ENCODE results near the gene CCNL1.

CCNL1 gene

DNA sequence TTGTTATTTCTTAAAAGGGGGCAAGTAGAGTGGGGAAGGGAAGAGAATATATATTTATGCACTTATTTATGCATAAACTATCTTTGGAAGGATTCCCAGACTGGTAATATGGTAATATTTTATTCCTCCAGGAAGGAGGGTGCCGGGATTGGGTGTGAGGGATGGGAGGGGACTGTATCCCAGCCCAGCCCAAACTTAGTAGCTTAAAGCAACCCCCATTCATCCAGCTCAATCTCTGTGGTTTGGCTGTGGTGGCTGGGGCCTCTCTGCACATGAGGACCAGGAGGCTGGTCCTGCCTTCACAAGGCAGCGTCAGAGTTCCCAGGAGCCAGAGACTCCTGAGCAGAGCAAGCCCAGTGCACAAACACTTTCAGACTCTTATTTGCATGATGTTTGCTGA is 48.4 kb downstream of the CCNL1 start:
- no peak overlapping the region for H2AFZ ChIP-seq (ENCODE audit: low read length)

DNA sequence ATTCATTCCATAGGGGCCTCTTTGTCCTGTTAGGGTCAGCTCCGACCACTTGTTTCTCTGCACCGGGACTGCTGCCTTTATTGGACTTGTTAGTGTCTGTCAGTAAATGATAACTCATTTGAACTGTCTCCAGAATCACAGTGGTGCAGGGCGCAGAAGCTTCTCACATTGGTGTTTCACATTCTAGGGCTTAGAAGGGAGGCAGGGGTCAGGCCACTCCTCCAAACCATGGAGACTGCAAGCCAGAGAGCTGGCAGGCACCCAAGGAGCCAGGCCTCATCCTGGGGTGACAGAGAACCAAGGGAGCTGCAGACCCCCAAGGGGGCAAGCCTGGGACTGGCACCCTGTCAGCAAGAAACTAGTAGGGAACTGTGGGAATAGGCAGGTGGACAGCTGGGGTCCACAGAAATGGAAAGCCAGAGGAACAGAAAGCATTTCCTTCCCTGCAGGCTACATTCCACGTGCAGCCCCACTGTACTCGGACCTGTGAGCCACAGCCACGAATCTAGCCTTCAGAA is 49.1 kb downstream of the CCNL1 start:
- H3K36me3 ChIP-seq (ENCODE audit: insufficient read depth, low read length) = no peaks in the 10 kb centered on the region
- TF ChIP-seq EZH2phosphoT487 (IDR thresholded peaks at IDR 0.05; ENCODE audit: borderline replicate concordance) = no peak
- TF ChIP-seq, protein P1, sequence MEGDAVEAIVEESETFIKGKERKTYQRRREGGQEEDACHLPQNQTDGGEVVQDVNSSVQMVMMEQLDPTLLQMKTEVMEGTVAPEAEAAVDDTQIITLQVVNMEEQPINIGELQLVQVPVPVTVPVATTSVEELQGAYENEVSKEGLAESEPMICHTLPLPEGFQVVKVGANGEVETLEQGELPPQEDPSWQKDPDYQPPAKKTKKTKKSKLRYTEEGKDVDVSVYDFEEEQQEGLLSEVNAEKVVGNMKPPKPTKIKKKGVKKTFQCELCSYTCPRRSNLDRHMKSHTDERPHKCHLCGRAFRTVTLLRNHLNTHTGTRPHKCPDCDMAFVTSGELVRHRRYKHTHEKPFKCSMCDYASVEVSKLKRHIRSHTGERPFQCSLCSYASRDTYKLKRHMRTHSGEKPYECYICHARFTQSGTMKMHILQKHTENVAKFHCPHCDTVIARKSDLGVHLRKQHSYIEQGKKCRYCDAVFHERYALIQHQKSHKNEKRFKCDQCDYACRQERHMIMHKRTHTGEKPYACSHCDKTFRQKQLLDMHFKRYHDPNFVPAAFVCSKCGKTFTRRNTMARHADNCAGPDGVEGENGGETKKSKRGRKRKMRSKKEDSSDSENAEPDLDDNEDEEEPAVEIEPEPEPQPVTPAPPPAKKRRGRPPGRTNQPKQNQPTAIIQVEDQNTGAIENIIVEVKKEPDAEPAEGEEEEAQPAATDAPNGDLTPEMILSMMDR (conservative IDR thresholded peaks at IDR 0.05; ENCODE audit: low read length) = no peak

More for the DNA sequence above, 48.4 kb downstream of the CCNL1 start:
- H4K20me1 ChIP-seq (ENCODE audit: insufficient read depth, low read length, poor library complexity, severe bottlenecking) = no peaks in the 10 kb centered on the region
- no peak overlapping the region for H3K4me3 ChIP-seq (ENCODE audit: low read length, poor library complexity, severe bottlenecking)
- no peaks in the 10 kb centered on the region for H3K79me2 ChIP-seq (ENCODE audit: insufficient read depth, low read length)
- no peak for TF ChIP-seq EZH2phosphoT487 (IDR thresholded peaks at IDR 0.05; ENCODE audit: borderline replicate concordance)
- no peaks in the 10 kb centered on the region for H3K4me1 ChIP-seq (ENCODE audit: insufficient read depth, low read length, poor library complexity, severe bottlenecking)
- no peaks in the 10 kb centered on the region for H3K9me3 ChIP-seq (ENCODE audit: insufficient read depth, low read depth, low read length)
- no peaks in the 10 kb centered on the region for H3K9me2 ChIP-seq (replicated peaks; ENCODE audit: low read depth, low read length)
- no peak overlapping the region for H3K9ac ChIP-seq (ENCODE audit: low read depth, low read length, poor library complexity, severe bottlenecking)
- H3K36me3 ChIP-seq (ENCODE audit: insufficient read depth, low read length) = no peaks in the 10 kb centered on the region
- no peak overlapping the region for H3K4me2 ChIP-seq (ENCODE audit: low read depth, low read length, poor library complexity, severe bottlenecking)
- no peaks in the 10 kb centered on the region for H3F3A ChIP-seq (ENCODE audit: low read depth)
- no peaks in the 10 kb centered on the region for H3K27me3 ChIP-seq (ENCODE audit: insufficient read depth, low read length, poor library complexity, severe bottlenecking)

DNA sequence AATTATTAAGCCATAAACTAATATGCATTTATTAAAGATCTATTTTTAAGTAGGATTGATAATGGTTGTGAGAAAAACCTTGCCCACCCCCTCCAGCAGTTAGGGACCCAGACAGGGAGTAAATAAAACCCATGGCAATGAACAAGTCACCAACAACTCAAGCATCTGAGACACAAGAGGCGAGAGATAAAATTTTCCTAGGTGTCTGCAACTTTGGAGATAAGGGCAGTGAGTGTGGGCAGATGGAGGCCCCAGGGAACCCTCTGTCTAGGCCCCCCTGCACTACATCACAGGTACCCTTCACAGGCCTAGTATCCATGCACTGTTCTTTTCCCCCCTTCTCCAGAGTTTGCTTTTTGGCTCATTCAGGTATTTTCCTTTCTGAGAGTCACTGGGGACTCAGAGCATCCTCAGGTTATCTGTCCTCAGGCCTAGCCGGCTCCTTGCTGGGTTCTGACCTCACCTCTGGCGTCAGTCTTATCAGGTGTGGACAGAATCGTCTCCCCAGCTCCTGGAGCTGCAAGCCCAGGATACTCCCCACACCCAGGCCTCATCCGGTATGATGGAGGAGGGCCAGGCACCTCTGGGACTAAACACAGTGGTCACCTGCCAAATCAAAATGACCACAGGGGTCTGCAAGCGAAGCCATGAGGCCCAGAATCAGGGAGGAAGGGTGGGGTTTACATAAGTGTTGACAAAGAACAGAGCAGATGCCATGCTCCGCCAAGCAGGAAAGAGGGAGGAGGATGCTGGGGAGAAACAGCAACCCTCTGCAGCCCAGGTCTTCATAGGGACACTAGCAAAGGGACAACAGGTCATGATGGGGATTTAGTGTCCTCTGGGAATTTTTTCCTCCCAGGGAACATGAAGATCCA is 50.4 kb downstream of the CCNL1 start:
- Histone ChIP-seq H2AFZ (ENCODE audit: low read length) (no peak overlapping the region), H3K9me2 (replicated peaks; ENCODE audit: low read depth, low read length) (no peaks in the 10 kb centered on the region), H4K20me1 (ENCODE audit: insufficient read depth, low read length, poor library complexity, severe bottlenecking) (no peaks in the 10 kb centered on the region), H3K4me2 (ENCODE audit: low read depth, low read length, poor library complexity, severe bottlenecking) (no peak overlapping the region), H3F3A (ENCODE audit: low read depth) (no peaks in the 10 kb centered on the region), H3K9ac (ENCODE audit: low read depth, low read length, poor library complexity, severe bottlenecking) (no peak overlapping the region), H3K4me1 (ENCODE audit: insufficient read depth, low read length, poor library complexity, severe bottlenecking) (no peaks in the 10 kb centered on the region), H3K79me2 (ENCODE audit: insufficient read depth, low read length) (no peaks in the 10 kb centered on the region), H3K4me3 (ENCODE audit: low read length, poor library complexity, severe bottlenecking) (no peak overlapping the region), H3K27me3 (ENCODE audit: insufficient read depth, low read length, poor library complexity, severe bottlenecking) (no peaks in the 10 kb centered on the region), H3K36me3 (ENCODE audit: insufficient read depth, low read length) (no peaks in the 10 kb centered on the region), H3K9me3 (ENCODE audit: insufficient read depth, low read depth, low read length) (no peaks in the 10 kb centered on the region)
- TF ChIP-seq EZH2phosphoT487 (IDR thresholded peaks at IDR 0.05; ENCODE audit: borderline replicate concordance) = no peak
- TF ChIP-seq, protein P1 (conservative IDR thresholded peaks at IDR 0.05; ENCODE audit: low read length) = no peak

More for the DNA sequence above, 49.1 kb downstream of the CCNL1 start:
- H3K9me3 ChIP-seq (ENCODE audit: insufficient read depth, low read depth, low read length) = no peaks in the 10 kb centered on the region
- H4K20me1 ChIP-seq (ENCODE audit: insufficient read depth, low read length, poor library complexity, severe bottlenecking) = no peaks in the 10 kb centered on the region
- H3K4me3 ChIP-seq (ENCODE audit: low read length, poor library complexity, severe bottlenecking) = no peak overlapping the region
- H3F3A ChIP-seq (ENCODE audit: low read depth) = no peaks in the 10 kb centered on the region
- H3K27me3 ChIP-seq (ENCODE audit: insufficient read depth, low read length, poor library complexity, severe bottlenecking) = no peaks in the 10 kb centered on the region
- no peaks in the 10 kb centered on the region for H3K79me2 ChIP-seq (ENCODE audit: insufficient read depth, low read length)
- no peak overlapping the region for H3K4me2 ChIP-seq (ENCODE audit: low read depth, low read length, poor library complexity, severe bottlenecking)
- H3K9me2 ChIP-seq (replicated peaks; ENCODE audit: low read depth, low read length) = no peaks in the 10 kb centered on the region
- no peak overlapping the region for H2AFZ ChIP-seq (ENCODE audit: low read length)
- no peaks in the 10 kb centered on the region for H3K4me1 ChIP-seq (ENCODE audit: insufficient read depth, low read length, poor library complexity, severe bottlenecking)
- no peak overlapping the region for H3K9ac ChIP-seq (ENCODE audit: low read depth, low read length, poor library complexity, severe bottlenecking)

Data from Loucy (cell line).